HG02642 (cell line): ENCODE data around the gene FNDC4.

ENCODE experiments used
- ATAC-seq: cut with Tn5 transposase; IDR thresholded peaks from one replicate; pipeline ENCODE4 v1.9.1; 2021; ENCODE audit warnings: mild to moderate bottlenecking; ENCODE audit not compliant: unreplicated experiment, poor library complexity

FNDC4 gene

GRCh38 chr2:27494284-27494943, 586 bp downstream of the FNDC4 start:
- ATAC-seq = no peak

DNA sequence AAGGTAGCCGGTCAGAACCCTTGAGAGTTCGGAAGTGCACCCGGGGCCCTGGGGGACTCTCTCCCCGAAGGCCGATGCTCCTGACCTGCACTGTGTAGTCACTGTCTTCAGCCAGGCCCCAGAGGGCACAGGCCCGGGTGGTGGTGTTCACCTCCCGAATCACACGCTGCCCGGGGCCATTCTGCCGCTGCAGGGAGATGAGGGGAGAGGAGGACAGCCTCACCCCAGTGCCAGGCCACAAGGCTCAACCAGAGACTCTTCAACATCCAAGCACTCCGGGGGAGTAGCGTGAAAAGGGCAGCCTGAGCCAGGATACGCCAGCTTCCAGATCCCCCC, 1.1 kb downstream of the FNDC4 start:
- no peak for ATAC-seq

DNA sequence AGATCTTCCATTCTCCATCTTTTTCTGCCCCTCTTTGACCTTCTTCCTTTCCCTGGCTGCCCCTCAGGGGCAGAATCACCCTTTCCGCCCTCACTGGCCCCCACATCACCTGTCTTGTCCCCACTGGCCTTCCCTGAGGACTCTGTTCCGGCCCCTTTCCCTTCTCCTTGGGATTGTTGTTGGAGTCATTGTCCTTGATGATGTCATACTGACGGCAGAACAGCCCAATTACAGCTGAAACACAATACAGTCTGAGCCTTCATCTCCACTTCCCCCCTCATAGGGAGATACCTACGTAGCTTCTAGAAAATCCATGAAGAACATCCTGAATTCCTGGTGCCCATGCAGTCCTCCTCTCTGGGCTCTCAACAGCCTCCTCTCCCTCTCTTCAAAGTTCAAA, 2.4 kb downstream of the FNDC4 start:
- ATAC-seq = no peak

- ATAC-seq = peak; percentile 96
Observed at GRCh38 chr2:27489498-27490397, 5.3 kb downstream of the FNDC4 start, which contains the start of gene IFT172. Gene IFT172, minus strand, starts transcription at chr2:27489743. Its CDS starts 90 bp downstream, at chr2:27489653.

GRCh38 chr2:27489118-27489497, 5.9 kb downstream of the FNDC4 start:
- no peak for ATAC-seq

GRCh38 chr2:27485496-27485895, 9.5 kb downstream of the FNDC4 start:
- ATAC-seq = no peak

- no peak for ATAC-seq
Observed at GRCh38 chr2:27471961-27472360, 23.0 kb downstream of the FNDC4 start.

GRCh38 chr2:27464443-27464842, 30.6 kb downstream of the FNDC4 start:
- ATAC-seq = no peak

- ATAC-seq = no peak
Observed at GRCh38 chr2:27461118-27461517, 33.9 kb downstream of the FNDC4 start.

DNA sequence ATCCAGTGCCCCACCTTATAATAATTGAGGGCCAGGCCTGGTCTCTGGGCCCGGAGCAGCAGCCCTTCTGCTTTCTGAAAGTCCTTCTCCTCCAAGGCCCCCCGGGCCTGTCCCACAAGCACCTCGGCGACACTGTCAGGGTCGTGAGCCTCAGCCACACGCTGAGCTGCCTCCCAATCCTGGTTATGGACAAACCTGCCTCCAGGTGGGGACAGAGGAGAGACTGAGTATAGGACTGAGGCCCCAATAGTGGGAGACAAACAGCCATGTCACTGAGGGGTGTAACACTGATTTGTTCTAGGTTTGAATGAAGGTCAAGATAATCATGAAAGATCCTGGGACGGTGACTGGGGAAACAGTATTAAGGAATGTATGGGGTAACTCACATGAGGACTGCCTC, 41.0 kb downstream of the FNDC4 start:
- no peak for ATAC-seq

DNA sequence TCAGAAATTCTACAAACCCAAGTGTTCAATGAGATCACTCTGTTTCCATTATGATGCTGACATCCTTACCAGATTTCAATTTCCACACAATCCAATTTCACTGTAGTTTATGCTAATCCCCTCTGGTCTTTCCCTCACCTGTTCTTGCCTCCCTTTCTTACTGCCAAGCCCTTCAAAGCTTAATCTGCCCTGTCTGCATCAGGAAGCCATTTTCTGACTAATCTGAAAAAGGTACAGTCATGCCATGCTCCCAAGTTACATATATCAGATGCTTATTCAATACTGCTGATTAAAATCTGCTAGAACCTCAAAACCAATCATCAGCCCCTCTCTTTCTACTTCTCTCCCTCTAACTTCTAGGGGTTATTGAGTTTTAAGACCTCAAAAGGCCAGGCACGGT, 43.9 kb downstream of the FNDC4 start:
- ATAC-seq = no peak

GRCh38 chr2:27448381-27448780, 46.6 kb downstream of the FNDC4 start:
- no peak for ATAC-seq

GRCh38 chr2:27446057-27446456, 48.9 kb downstream of the FNDC4 start:
- no peak for ATAC-seq

DNA sequence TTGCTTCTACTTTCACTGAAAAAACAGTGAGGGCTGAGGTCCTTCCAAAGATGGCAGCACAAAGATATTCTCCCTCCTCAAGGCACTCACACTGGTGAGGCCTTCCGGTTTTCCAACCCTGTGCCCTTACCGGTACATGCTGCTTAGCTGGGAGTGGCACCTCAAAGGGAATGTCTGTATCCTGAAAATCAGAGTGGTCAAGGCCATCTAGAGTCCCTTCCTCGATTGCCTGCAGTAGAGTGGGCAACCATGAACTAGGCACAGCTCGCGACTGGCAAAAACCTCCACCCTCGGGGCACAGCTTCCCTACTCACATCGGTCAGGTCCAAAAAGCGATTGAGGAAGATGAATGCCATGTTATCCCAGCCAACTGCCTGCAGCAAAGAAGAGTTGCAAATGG, 49.4 kb downstream of the FNDC4 start:
- ATAC-seq = no peak

DNA sequence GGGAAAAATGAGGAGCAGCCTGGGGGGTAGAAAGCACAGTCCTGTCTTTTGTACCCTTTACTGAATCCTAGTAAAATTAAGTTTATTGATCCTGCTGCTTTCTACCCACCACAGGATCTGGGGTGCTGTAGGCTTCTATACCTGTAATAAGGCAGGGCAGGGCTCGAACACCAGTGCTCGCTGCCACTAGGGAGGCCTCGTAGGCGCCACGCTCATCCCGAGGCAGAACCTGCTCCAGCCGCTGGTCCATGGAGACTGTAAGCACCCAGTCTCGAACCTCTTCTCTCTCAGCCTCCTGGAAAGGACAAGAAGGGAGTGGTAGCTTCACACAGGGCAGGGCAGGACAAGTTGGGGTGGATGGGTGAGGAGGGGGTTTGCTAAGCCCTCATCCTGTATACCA, 49.8 kb downstream of the FNDC4 start:
- no peak for ATAC-seq

DNA sequence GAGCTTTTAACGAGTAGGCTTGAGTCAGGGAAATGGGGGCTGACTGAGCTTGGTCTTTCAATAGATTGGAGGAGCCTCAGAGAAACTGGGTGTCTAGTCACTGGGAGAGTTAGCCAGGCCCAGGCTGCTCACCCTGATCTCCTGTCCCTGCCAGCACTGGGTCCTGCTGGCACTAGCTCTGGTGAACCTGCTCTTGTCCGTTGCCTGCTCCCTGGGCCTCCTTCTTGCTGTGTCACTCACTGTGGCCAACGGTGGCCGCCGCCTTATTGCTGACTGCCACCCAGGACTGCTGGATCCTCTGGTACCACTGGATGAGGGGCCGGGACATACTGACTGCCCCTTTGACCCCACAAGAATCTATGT, 52.1 kb downstream of the FNDC4 start:
- ATAC-seq = no peak

- ATAC-seq = no peak
Observed at GRCh38 chr2:27441958-27442919, 52.8 kb downstream of the FNDC4 start, which contains the start of gene KRTCAP3. Gene KRTCAP3, plus strand, starts transcription at chr2:27442381. Its CDS starts 32 bp downstream, at chr2:27442413.
